GM15510 (cell line): Measurements from ENCODE around the gene GNPAT.

Experiments used
- POLR2A ChIP-seq: IDR thresholded peaks from 3 replicates; pipeline ENCODE4 v1.6.1; 2011; ENCODE audit warnings: borderline replicate concordance; ENCODE audit not compliant: insufficient read length; ENCODE audit errors: extremely low read depth

Gene GNPAT

DNA sequence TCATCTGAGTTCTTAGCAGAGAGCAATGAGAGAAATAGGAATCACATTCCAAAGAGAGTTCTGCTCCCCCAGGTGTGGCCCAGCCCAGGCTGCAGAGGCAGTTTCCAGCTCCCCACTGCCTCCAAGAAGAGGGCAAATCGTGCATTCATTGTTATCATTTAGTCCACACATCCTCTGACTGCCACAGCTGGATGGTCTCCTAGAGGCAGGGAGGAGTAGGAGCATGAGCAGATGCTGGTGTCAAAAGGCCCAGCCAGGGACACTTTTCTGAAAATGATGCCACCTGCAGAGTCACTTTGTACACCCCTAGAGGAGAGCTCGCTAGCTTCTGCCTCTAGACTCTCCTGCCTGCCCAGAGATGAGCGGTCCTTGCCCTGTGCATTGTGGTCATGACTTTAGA is 33.6 kb upstream of the GNPAT start:
- no peak for TF ChIP-seq POLR2A

DNA sequence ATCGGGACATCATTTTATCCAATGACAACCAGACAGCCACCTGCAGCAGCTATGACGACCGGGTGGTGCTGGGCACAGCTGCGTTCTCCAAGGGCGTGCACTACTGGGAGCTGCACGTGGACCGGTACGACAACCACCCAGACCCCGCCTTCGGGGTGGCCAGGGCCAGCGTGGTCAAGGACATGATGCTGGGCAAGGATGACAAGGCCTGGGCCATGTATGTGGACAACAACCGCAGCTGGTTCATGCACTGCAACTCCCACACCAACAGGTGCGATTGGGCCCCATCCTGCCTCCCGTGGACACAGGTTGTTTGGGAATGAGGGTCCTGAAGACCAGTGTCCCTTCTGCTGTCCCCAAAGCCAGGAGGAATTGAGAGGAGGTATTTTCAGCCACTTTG is 32.0 kb upstream of the GNPAT start:
- no peak for TF ChIP-seq POLR2A

DNA sequence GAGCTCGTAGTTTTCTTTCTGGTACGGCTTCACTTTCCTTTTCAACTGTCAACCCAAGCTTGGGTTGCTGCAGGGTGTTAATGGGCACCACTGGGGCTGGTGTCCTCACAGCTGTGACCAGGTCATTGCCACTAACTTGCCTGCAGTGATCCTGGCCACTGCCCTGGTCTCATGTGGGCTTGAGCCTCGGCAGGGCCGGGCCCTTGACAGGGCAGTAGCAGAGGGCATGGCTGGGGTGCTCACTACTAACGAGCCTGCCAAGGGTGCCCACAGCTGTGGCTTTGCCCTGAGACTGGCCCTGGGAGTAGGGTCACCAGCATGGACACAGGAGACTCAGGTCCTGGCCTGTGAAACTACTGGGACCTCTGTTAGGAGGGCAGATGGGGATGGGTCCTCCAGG is 31.5 kb upstream of the GNPAT start:
- TF ChIP-seq POLR2A, result no peak

DNA sequence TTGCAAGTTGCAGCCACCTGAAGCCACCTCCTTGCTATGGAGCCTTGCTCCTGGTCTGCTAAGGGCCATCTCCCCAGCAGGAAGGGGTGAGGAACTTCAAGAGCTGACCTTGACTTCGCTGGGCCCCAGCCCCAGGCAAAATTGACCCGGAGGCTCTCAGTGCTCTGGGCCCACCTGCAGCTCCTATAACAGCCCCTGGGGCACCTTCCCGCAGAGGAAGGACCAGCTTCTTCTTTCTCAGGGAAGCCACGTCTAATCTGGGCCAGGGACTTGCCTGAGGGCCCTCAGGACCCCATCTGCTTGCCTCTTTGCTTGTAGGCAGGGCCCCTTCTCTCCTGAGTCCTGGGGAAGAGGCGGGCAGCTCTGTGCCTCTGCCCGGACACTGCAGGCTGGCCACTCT is 30.9 kb upstream of the GNPAT start:
- no peak for TF ChIP-seq POLR2A

DNA sequence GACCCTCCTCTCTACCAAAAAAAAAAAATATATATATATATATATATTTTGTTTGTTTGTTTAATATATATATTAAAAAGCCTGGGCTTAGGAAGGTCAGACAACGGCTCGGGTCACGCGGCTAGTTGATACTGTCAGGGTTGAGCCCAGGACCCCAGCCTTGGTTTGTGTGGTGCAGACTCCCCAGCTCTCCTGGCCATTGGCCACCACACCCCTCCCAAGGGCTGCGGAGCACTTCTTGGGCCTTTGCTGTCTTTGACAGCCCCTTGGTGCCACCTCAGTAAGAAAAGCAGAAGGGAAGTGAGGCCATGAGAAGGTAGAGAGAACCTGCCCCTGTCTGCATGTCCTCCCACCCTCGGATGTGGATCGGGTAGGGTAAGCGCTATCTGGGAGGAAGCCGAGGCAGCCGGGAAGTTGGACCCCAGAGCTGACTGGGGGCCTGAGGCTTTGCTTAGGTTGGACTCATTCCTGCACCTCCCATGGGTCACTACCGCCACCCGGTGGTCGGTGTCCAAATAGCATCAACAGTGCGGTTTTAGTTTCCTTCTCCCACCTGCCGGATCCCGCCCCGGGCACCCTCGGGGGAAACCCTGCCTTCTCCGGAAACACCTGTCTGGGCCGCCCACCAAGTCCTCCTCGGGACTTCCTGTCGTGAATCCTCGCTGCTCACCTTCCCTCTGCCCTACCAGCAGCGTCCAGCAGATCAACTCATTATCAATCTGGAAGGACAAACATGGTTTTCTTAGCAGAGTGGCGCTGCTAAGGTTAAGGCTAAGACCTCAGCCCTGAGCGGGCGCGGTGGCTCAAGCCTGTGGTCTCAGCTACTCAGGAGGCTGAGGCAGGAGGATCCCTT is 29.8 kb upstream of the GNPAT start:
- peak; percentile 19 for TF ChIP-seq POLR2A

DNA sequence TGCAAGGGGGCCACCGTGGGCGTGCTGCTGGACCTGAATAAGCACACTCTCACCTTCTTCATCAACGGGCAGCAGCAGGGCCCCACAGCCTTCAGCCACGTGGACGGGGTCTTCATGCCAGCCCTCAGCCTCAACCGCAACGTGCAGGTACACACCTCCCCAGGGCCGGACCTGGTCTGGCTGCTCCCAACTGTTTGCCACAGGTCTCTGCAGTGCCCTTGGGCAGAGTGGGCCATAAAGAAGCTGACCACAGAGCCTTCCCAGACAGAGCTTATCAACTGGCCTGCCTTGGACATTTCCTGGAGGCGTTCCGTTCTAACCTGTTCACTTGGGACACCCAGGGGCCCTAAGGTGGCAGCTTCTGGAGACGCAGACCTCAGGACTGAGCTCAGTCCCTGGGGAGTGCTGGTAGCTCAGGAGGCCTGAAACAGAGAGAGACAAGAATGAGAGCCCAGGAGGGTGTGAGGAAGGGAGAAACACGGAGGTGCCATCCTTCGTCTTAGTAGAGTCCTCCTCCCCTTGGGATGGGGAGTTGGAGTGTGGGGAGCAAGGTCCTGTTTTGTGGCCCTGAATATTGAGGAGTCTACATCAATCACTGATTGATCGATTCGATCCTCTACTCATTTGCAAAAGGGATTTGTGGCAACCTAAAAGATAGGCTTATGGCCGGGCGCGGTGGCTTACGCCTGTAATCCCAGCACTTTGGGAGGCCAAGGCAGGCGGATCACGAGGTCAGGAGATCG is 27.0 kb upstream of the GNPAT start:
- no peak for TF ChIP-seq POLR2A

DNA sequence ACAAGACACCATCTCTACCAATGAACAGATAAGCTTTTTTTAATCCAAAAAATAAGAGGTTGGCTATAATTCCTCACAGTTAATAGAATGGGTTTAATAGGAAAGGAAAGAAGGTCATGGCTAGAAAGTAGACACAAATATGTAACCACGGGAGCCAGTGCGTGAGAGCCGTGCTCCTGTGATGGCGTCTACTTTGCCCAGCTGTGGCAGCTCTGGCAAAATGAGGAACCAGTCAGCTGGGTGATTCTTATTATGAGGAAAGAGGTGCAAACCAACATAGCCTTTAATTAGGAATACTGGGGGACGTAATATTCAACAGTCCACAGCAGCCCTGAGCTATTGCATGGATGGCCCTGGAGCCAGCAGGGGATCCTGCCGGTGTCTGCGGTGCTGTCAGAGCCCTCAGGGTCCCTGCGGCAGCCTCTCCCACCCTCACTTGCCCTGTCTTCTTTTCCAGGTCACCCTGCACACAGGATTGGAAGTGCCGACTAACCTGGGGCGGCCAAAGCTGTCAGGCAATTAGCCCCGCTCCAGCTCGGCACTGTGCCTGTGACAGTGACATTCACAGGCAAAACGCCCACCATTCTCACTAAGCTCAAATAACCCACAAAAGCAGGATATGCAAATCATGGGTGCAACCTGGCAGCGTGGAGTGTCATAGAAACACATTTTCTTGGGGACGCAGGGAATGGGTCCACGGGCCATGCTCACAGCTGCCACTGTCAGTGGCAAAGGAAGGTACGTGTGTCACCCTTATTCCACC is 25.9 kb upstream of the GNPAT start:
- TF ChIP-seq POLR2A, result no peak

DNA sequence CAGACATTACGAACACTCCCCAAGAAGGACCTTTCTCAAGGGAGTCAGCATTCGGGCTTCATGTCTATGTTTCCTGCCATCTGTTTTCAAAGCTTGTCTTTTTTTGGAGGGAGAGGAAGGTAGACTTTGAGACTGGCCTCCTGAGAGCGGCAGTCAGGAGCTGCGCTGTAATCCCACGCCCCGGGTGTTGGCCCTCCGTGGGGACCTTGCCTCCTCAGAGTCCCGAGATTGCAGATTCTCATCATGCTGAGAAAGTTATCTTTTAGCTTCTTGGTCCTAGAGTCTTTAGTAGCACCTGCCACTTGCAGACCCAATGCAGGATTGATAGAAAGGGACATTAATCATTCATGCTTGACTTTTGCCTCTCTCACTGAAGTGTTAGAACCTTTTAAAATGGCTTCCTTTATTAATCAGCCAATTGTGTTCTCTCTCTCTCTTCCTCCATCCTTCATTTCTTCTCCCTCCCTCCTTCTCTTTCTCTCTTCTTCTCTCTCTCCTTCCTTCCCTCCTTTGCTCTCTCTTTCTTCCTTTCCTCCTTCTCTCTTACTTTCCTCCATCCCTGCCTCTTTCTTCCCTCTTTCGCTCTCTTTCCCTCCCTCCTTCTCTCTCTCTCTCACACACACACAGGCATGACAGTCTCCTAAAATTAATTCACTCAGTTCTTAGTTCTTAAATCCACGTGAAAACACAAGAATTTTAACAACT is 25.2 kb upstream of the GNPAT start:
- TF ChIP-seq POLR2A, result no peak

DNA sequence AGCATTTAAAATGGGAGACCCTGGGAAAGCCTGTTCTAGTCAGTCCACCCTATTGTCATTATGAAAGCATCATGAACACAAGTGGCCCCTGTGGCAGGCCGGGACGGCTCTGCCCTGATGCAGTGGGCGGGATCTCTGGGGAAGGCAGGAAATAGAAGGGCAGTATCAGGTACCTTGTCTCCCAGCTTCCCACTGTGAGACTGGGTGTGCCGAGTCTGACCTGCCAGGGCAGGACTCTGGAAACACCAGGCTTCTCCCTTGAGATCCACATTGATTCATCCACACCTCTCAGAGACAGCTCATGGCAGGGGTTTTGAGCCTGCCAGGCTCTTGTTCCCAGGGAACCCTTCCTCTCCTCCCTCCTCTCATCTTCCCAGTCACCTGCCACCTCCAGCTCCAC is 24.5 kb upstream of the GNPAT start:
- no peak for TF ChIP-seq POLR2A

DNA sequence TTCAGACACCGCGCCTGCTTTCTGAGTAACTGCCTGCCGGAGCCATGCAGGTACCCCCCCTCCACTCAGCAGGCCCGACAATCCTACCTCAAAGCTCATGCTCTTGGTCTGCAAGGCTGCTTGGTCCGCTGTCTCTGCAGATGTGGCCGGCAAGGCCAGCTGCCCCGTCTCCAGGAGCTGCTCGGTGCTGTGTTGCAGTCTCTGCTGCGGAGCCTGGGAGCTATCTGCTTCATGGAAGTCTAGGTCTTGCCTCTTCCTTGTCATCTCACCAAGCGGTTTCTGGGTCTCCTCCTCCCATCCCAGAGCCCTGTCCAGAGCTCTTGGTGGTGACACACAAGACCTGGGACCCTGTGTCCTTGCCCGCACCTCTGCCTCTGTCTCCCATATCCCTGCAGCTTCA is 24.0 kb upstream of the GNPAT start:
- no peak for TF ChIP-seq POLR2A

DNA sequence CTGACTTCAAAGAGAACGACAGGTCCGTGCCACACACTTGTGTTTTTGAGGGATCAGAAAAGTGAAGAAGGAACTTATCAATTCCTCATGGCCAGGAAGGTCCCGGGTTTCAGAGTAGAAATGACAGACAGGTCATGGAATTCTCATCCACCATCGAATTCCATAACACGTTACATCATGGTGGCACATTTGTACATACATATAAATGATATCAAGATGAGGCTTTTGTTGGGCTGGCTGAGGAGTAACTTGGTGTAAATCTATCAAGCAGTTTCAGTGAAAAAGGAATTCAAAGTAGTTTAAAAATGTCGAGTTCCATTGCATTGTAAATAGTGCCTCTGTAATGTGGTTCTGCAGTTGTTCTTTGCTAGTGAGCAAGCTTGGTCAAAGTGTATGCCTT is 22.9 kb upstream of the GNPAT start:
- no peak for TF ChIP-seq POLR2A

DNA sequence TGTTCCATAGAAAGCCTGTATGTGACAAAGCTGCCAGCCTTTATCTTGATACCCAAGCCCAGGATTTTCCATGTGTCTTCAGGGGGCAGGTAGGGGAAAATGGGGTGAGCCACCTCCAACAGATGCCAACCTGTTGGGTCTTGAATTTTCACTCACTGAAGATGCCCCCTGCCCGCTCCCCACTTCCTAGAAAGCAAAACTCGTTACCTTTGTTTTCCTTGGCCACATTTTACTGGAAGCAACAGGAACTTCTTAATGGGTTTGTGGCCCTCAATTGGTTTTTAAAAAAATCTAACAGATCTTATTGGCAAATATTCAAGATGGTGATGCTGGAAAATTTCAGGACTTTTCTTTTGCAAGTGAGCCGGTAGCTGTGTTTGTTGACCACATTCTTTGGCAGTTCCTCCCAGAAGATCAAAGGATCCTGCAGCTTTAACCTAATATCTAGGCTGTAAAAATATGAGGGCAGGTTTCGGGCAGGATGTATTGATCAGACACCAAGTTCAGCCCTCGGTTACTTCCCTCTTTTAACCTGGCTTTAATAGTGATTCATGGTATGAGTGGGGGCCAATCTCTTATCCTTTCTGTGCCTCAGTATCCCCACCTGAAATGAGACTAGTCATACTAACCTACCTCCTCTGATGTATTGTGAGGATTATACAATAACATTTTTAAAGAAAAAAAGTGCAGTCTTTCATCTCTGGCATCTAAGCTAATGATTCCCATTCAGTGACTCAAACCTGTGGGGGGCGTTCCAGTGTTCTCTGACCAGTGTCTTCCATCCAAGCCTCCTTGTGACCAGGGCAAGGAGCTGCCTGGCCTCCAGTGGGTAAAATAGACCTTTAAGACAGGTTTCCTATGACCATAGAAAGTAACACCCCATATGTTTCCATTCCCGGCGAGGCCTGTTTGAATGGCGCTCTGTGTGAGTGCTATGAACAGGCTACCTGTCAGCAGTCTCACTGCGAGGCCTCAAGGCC is 21.3 kb upstream of the GNPAT start:
- TF ChIP-seq POLR2A, result no peak

DNA sequence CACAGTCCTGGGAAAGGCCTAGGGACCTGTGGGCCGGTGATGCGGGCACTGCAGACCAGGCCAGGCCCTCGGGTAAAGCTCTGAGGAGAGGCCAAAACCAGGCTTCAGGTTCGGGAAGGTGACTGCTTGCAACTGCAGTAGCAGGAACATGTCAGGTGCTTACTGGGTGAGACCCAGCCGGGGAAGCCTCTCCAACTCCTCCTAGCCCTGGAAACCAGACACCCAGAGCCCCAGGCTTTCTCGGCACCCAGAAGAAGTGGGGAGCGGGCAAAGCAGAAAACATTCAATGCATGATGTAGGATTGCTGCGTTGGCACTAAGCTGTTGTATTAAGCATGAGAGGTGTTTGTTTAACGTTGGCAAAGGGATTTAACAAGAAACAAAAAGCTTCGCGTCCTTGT is 20.2 kb upstream of the GNPAT start:
- no peak for TF ChIP-seq POLR2A

DNA sequence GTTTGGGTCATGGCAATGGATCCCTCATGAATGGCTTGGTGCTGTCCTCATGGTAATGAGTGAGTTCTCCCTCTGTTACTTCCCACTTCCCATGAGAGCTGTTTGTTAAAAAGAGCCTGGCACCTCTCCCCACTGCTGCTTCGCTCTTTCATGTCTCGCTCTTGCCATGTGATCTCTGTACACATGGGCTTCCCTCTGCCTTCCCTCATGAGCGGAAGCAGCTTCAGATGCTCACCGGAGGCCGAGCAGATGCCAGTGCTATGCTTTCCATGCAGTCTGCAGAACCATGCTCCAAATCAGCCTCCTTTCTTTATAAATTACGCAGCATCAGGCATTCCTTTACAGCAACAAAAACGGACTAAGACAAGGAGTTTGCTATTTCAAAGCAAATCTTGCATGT is 14.9 kb upstream of the GNPAT start:
- no peak for TF ChIP-seq POLR2A
